HG02763 (cell line): Measurements from ENCODE around the gene LAIR1.

Source experiments
- ATAC-seq: cut with Tn5 transposase; IDR thresholded peaks from one replicate; pipeline ENCODE4 v1.9.1; 2021; ENCODE audit warnings: mild to moderate bottlenecking, moderate library complexity; ENCODE audit not compliant: unreplicated experiment

LAIR1 gene

DNA sequence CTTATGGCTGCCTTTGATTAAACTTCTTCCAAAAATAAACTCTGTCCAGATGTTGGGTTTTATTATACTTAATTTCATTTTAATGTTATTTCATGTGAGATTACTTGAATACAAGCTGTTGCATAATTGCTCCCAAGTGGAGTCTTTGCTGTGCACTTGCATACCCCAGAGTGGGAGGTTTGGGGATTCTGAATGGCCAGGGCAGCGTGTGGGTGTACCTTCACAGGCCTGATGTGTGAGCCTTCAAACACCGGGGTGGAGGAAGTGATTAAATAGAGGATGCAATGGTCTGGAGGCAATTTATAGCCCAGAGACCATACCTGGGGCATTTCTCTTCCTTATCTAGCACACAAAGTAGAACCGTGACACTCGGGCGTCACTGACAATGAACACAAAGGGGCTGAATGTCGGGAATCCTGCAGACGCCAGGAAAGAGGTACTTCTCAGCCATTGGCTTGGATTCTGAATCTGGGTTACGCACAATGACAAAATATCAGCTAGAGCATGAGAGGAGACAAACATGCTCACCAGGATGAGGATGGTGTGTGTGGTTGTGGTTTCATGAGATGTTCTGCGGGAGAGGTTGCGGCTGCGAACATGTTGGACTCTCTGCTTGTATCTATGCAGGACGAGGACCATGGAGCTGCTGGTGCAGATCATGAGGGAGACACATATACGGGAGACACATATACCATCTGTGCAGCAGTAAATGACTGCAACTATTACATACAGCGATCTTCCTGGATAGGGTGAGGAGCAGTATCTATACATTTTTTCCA is 44.6 kb downstream of the LAIR1 start:
- no peak for ATAC-seq

DNA sequence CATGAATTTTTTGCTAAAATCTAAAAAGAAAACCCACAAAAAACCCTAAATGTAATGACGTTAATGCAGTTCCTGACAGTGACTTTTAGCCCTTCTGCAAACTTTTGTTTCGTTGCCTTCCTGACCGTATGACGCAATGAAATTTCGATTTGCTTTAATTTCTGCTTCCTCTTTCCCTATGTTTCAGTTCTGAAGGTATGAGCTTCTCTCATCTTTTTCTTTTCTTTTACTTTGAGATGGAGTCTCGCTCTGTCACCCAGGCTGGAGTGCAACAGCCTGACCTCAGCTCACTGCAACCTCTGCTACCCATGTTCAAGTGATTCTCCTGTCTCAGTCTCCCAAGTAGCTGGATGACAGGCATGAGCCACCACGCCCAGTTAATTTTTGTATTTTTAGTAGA is 45.7 kb downstream of the LAIR1 start:
- no peak for ATAC-seq

DNA sequence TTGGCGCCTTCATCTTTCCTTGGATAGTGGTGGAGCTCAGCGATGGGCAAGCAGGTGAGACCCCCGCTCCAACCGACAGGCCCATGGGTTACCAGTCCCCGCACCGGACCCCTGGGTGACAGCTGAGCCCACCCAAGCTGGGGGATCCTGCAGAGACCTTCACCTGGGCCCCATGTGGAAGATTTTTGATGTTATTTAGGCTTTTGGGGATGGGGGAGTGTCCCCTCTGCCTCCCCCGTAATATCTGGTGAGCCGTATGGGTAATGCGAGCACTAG is 46.8 kb downstream of the LAIR1 start:
- no peak for ATAC-seq

DNA sequence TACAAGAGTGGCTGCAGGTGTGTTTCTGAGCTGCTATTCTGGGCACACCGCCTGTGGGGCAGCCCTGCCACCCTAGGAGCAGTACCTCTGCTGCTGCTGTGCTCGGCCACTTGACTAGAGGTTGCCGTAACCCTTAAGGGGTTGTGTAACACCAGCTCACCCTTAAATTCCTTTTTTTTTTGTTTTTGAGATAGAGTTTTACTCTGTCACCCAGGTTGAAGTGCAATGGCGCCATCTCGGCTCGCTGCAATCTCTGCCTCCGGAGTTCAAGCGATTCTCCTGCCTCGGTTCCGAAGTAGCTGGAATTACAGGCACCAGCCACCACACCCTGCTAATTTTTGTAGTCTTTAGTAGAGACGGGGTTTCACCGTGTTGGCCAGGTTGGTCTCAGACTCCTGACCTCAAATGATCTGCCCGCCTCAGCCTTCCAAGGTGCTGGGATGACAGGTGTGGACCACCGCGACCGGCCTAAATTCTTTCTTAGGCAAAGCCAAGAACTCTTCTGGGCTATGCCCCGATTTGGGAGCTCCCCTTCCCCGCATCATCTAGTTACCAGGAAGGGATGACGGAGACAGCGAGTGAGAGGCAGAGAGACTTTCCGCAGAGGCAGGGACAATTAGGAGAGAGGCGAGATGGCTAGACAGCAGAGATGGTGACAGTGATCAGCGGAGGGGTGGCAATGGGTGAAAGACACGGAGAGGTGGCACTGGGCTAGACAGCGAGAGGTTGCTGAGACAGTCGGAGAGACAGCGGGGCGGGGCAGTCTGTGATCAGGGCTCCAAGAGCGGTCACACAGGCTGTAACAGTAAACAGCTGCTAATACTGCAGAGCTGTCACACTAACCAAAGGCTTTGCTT is 47.4 kb downstream of the LAIR1 start:
- ATAC-seq, result no peak

DNA sequence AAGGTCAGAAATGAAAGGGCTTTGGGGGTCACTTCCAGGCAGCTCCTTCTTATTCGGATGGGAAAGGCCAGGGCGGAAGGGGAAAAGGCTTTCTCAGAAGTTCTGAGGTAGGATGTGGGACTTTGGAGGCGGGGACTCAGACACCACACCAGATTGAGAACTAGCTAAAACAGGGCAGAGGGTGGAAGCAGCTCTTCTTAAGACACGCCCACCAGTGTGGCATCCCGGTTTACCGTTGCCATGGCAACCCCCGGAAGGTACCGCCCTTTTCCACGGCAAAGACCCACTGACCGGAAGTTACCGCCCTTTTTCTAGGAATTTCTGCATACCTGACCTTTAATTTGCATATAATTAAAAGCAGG is 48.0 kb downstream of the LAIR1 start:
- ATAC-seq, result no peak

DNA sequence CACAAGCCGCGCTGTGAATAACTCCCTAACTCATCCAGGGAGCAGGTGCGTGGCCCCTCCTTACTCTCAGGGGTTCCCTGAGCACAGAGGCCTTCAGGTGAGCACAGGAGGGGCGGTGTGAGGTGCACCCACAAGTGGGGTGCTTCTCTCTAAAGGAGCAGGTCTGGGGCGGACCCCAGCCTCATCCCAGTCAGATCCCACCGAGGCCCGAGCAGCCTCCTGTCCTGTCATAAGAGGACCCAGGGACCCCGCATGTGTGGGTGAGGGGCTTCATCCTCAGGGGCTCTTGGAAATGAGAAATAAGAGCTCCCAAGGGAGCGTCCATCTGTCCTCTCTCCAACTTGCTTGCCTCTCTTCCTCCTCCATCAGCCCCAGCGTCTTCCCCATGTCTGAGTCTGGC is 48.8 kb downstream of the LAIR1 start:
- ATAC-seq, result no peak

DNA sequence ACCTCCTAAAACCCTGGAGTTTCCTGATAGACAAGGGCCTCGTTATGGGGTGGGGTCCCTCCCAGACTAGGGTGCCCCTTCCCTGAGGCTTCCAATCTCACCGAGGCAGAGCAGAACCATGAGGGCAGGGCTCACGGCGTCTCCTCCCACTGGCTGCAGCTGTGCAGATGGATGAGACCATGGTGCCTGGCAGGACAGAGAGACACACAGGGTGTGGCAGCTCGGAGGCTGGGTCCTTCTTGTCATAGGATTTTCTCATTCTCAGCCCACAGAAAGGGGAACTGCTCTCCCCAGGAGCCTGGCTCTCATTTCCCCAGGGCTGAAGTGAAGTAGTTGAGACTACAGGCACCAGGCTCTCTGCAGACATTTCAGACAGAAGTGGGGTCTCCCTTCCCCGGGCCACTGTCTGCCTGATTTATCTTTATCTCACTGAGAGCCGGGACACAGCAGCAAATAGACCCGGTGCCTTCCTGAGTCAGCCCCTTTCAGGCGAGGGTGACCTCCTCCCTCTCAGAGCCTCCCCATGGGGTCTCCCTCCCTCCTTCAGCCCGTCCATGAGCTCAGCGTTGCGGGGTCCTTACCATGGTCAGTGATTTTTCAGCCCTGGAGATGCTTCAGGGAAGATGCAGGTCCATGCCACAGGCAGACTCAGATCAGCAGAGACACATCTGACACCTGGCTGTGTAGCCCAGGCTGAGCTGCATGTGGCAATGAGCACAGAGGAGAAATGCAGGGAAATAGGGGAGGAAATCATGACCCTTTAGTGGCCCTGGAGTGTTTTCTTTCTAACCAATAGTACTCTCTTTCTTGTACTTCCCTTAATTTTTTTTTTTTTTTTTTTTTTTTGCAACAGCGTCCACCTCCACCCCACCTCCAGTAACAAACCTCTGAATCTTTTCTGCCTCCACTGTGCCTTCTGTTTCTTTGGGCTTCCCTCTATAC is 52.0 kb downstream of the LAIR1 start, which contains the start of gene LILRA5:
LILRA5 (minus strand) TSS at position 731 of the 942 bp plus-strand sequence; CDS start at position 584, 147 bp downstream.
- ATAC-seq, result no peak

DNA sequence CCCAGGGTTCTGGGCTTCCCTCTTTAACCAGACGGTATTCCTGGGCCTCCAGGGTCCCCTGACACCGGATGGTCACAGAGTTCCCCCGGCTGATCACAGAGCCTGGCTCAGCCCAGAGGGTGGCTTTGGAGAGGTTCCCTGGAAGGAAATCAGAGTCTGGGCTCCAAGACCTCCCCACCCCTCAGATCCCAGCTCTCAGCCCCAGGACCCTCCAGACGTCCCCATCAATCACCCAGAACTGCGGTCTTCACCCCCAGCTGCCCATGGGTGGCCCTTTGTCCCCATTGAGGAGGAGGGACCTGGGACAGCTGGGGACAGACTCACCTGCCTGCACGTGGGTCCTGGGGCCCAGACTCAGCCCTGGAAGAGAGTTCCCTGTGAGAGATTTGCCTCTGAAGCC is 52.7 kb downstream of the LAIR1 start:
- ATAC-seq, result no peak

DNA sequence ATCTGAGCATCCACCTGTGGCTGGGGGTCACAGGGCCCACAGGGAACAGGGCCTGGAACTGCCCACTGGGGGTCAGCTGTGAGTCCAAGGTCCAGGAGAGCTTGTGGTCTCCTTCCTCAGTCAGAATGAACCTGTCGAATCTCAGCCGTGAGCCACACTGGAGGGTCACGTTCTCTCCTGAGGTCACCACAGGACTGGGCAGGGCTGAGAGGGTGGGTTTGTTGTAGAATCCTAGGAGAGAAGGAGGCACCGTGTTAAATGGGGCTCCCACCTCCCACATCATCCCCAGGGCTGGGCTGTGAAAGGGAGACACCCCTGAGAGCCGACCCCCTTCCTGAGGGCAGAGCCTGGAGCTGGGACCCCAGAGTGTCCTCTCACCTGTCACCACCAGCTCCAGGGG is 53.2 kb downstream of the LAIR1 start:
- ATAC-seq, result no peak

DNA sequence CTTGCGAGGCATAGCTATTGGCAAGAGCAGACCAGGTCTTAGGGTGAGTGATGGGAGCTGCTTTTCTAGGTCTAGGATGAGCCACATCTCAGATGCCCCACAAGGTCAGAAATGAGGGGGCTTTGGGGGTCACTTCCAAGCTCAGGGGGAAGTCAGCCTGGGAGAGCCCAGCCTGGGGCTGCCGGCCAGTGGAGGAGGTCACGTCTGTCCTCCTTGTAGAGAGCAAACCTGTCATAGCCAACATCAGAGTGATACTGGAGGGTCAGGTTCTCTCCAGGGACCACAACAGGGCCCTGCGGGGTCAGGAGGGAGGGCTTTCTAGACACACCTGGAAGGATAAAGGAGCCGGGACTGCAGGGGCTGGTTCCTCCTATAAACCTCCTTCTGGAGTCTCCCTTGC is 54.2 kb downstream of the LAIR1 start:
- no peak for ATAC-seq

DNA sequence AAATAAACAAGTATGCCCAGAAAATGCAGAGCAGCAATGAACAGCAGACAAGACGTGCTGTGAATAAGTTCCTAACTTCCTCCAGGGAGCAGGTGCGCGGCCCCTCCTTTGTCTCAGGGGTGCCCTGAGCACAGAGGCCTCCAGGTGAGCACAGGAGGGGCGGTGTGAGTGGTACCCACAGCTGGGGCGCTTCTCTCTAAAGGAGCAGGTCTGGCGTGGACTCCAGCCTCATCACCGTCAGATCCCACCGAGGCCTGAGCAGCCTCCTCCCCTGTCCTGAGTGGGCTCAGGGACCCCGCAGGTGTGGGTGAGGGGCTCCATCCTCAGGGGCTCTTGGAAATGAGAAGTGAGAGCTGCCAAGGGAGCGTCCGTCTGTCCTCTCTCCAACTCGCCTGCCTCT is 54.9 kb downstream of the LAIR1 start:
- ATAC-seq, result no peak

DNA sequence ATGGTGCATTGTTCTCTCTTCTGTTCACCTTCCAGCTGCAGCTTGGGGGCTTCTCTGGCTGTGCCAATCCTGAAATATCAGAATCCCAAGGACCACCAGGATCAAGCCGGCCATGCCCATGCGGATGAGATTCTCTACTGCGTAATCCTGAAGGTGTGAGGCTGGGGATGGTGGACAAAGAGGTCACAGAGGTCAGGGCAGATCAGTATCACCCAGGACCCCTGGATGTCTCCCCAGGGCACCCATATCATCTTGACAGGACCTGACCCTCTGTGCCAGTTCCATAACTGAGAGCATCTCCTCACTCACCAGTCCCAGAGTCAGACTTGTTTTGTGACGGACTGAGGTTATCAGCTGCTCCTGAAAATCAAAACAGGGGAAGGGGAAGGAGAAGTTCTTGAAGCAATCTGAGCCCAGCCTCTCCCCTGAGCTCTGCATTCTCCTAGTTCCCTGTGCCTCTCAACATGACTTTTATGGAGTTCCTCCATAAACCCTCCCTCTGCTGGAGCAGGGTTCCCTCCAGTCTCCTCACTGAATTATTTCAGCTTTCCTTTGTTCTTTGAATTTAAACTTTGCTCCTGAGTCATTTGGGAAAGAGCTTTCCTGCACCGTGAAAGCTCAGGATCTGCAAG is 57.2 kb downstream of the LAIR1 start:
- ATAC-seq, result no peak

DNA sequence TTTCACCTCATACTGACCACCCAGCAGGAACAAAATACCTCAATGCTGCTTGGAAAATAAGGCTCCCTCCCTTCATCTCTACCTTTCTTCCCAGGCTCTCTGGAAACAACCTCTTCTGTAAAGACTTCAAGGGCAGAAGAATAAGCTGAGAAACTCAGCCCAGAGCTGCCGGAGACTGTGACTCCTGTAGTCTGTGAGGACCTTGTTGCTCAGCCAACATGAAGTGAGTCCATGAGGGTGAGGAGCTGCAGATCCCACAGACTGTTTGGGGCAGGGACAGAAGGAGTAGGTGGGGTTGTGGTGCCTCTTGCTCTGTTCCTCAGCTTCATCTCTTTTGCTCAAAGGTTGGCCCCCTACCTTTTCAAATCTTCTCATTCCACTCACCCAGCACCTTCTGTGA is 59.6 kb downstream of the LAIR1 start:
- no peak for ATAC-seq

DNA sequence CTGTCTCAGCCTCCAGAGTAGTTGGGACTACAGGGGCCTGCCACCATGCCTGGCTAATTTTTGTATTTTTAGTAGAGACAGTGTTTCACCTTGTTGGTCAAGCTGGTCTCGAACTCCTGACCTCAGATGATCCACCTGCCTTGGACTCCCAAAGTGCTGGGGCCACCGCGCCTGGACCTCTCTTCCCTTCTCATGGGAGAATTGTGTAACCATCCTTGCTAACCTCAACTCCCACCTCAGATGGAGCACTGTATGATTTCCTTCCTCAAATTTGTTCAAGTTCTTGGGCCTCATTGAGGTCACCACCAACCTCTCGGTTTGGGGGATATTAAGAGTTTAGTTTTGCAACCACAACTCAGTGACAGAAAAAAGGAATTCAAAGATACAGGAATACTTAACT is 62.5 kb downstream of the LAIR1 start:
- no peak for ATAC-seq
